NT2/D1 (cell line): ENCODE measurements around the gene ARSB.

Experiments used
- SUZ12 ChIP-seq: IDR thresholded peaks from 2 replicates; pipeline ENCODE4 v1.6.1; 2011; ENCODE audit not compliant: insufficient read length, insufficient read depth; ENCODE audit errors: extremely low read depth
- ZNF274 ChIP-seq: IDR thresholded peaks from 2 replicates; pipeline ENCODE4 v1.6.1; 2011; ENCODE audit warnings: mild to moderate bottlenecking, low read depth, low read length

DNA sequence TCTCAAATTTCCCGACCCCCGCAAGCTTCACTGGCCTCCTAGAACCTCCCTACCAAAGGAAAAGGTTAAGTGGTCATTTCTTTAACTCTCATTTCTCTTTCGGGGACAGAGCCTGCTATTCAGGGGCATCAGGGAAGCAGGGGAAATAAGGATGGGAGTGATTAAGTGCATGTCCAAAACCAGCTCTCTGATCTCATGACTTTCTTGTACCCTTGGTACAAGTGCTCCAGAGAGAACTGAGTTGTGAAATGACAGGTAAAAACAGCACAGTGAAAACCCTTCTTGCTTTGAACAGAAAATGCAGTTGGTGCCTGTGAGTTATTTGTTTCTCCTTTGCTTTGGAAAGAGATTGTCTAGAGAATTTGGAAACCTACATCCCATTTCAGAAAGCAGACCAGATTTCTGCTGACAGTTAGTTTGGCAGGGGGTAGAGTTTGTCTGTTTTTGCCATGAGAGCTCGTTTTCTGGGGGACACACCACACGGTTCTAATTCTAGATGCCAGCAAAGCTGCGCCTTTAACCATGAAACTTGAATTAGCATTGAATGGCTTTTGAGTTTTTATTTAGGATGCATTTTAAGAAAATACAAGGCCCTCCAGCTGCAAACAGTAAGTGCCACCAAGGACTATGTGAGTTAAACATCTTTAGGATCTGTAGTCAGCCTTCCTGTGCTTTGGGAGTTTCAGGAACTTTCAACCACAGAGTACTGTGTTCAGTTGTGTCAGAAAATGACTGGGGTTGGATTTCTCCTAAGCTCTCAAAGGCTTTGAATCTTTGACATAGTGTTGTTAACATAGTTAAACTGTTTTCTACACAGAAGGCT, 174.8 kb downstream of the ARSB start:
- TF ChIP-seq ZNF274 (no peak), SUZ12 (no peak)
